ENCODE measurements around the gene AGO3.

The AGO3 gene

GRCh38 chr1:35901235-35901634 lies 29.7 kb upstream of the AGO3 start:
- no peak for TF ChIP-seq CTCF (IDR thresholded peaks at IDR 0.05)

GRCh38 chr1:35902671-35903070 lies 28.2 kb upstream of the AGO3 start:
- no peak for TF ChIP-seq CTCF (IDR thresholded peaks at IDR 0.05)

GRCh38 chr1:35914717-35915116 lies 16.2 kb upstream of the AGO3 start:
- no peak for TF ChIP-seq CTCF (IDR thresholded peaks at IDR 0.05)

- TF ChIP-seq CTCF (IDR thresholded peaks at IDR 0.05) = no peak
Observed at GRCh38 chr1:35915693-35916092, 15.2 kb upstream of the AGO3 start.

- no peak for TF ChIP-seq CTCF (IDR thresholded peaks at IDR 0.05)
Observed at GRCh38 chr1:35923791-35924221, 7.1 kb upstream of the AGO3 start.

- TF ChIP-seq CTCF (IDR thresholded peaks at IDR 0.05) = no peak
Observed at GRCh38 chr1:35924838-35925237, 6.1 kb upstream of the AGO3 start.

- TF ChIP-seq CTCF (IDR thresholded peaks at IDR 0.05) = no peak
Observed at GRCh38 chr1:35925741-35926140, 5.2 kb upstream of the AGO3 start.

GRCh38 chr1:35927472-35927871 lies 3.4 kb upstream of the AGO3 start:
- no peak for TF ChIP-seq CTCF (IDR thresholded peaks at IDR 0.05)

Measured in LNCAP (cell line).